Limb (tissue), 2 donors: ENCODE measurements around the gene BECN2.
"Not testable (repeated sequence)": the region's sequence is repeated elsewhere in the genome, so short reads cannot be mapped to it uniquely, and the experiment has no call there.

Experiments
- DNase-seq, 2 donors: peaks; one replicate each; pipeline ENCODE4 v3.0.0-alpha.2; 2016; ENCODE audit errors: extremely low spot score in 2 of 2

The BECN2 gene

GRCh38 chr1:241979071-241979470, 21.5 kb downstream of the BECN2 start:
- no peak for DNase-seq

DNA sequence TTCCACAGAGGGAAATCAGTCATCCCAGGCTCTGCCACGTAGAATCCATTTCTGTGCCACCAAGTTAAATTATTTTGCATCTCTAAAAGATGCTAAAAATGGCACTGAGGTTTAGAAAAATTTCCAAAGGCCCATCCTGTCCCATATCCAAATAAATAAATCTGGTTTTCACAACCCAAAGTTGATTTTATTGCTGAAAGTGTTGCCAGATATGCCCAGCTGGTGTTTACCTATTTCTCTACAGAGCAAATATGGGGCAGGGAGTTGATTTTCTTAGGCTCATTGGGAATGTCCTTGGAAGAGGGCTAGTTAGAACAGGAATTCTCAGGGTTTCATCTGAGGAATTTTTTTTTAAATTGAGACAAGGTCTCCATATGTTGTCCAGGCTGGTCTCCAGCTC, 22.4 kb downstream of the BECN2 start:
- no peak for DNase-seq

- no peak for DNase-seq
Observed at GRCh38 chr1:241985787-241986186, 28.2 kb downstream of the BECN2 start.

GRCh38 chr1:241988389-241988930, 30.9 kb downstream of the BECN2 start:
- not testable (repeated sequence) for DNase-seq

DNA sequence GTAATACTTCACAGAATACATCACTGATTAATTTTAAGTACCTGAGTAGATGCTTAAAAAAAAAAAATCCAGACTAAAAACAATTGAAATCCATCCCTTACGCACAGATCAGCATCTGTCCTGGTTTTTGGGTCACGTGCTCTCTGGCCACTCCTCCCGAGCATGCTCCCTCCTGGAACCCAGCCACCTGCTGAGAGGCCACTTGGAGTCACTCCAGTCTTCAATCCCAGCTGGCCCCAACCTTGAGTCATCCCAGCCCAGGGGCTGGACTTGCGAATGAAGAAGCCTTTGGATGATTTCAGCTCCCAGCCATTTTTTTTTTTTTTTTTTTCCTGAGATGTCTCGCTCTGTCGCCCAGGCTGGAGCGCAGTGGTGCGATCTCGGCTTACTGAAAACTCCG, 32.5 kb downstream of the BECN2 start:
- DNase-seq: peak; percentile 55 to 77

GRCh38 chr1:241992734-241993133, 35.2 kb downstream of the BECN2 start:
- DNase-seq: no peak

DNA sequence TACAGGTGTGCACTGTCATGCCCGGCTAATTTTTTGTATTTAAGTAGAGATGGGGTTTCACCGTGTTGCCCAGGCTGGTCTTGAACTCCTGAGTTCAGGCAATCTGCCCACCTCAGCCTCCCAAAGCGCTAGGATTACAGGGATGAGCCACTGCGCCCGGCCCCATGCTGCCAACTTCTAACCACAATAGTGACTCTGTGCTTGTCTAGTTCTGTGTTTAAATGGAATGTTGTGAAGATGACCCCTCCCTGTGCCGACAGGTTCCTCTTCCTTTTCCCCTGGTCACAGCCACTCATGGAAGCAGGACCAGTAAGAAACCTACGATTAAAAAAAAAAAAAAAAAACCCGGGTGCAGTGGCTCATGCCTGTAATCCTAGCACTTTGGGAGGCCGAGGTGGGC, 36.6 kb downstream of the BECN2 start:
- DNase-seq: no peak

DNA sequence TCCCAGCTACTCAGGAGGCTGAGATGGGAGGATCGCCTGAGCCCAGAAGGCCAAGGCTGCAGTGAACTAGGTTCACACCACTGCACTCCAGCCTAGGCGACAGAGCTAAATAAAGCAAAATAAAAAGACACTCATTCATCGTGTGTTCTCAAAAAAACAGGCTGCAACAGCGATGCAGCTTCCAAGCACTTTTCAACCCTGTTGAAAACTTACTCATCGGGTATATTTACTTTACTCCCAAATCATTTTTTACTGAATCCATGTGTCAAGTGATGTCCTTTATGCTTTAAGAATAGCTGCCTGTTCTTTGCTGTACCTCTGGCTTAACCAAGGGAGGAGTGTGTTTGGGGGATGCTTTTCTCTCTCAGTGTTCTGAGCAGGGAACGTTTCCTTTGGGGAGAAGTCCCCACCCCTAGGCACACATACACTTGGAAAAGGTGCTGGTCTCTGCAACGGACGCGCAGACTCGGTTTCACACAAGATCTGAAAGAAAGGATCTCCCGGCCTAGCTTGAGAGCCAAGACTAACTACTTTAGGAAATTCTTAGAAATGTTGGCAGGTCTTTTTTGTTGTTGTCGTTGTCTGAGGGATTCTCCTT, 39.9 kb downstream of the BECN2 start:
- no peak for DNase-seq

- peak; percentile 77 to 86 for DNase-seq
Observed at GRCh38 chr1:241998412-241998921, 40.9 kb downstream of the BECN2 start.

DNA sequence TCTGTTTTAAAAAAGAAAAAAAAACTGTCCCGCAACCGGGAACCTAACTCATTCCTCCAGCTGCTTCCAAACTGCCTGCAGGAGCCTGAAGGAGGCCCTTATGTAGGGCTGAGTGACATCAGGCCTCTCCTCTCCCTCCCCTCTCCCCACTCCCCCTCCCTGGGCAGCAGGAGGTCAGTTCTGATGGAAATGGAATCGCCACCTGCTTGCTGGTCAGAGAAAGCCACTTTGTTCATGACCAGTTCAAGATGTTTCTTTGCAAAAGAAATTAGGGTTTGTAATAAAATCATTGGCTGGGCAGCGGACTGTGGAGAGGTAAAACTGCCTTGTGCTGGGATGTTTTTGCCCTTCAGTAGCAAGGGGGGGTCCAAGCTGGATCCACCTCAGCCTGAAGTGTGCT, 41.5 kb downstream of the BECN2 start, which contains the start of gene MAP1LC3C:
TSS of gene MAP1LC3C (minus strand) at position 73 of the 400 bp plus-strand sequence. CDS start 90 bp downstream, outside the sequence.
- no peak for DNase-seq

DNA sequence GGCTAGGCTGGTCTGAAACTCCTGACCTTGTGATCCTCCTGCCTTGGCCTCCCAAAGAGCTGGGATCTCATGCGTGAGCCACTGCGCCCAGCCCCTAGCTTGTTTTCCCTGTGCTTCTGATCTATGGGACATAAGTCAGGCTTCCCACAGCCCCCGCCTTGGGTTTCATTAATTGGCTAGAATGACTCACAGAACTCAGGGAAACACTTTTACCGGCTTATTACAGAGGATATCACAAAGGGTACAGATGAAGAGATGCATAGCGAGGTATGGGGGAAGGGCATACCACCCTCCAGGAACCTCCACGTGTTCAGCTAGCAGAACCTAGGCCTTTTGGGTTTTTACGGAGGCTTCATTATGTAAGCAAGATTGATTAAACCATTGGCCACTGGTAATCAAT, 42.9 kb downstream of the BECN2 start:
- no peak for DNase-seq

GRCh38 chr1:242002072-242002471, 44.5 kb downstream of the BECN2 start:
- no peak for DNase-seq

DNA sequence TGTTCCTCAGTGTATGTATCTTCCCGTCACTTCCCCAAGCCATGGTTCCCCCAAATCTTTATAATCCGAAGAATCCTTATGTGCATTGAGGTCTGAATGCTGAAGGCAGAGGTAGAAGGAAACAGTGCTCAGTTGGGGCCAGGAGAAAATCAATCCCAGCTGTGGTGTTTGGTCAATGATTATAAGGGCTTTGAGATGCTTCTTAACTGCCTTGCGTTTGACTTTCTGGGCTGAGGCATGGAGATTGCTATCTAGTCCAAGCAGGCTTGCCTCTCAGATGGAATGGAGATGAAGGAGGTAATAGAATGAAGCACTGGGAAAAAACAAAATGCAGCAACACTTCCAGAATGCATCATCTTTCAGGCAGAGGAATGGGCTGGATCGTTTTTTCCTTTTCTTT, 44.9 kb downstream of the BECN2 start:
- no peak for DNase-seq

- DNase-seq: no peak
Observed at GRCh38 chr1:242004751-242005495, 47.4 kb downstream of the BECN2 start.

- DNase-seq: no peak
Observed at GRCh38 chr1:242005866-242006535, 48.4 kb downstream of the BECN2 start.

- no peak for DNase-seq
Observed at GRCh38 chr1:242006976-242007375, 49.4 kb downstream of the BECN2 start.
